ENCODE results near the gene DCST1. TPM values are rescaled to one million over a fixed set of nuclear protein-coding genes. Genes with fewer than 3 reads are reported as not detected.

The DCST1 gene
- total RNA-seq, 1 donor from 2014 or later, result not detected

GRCh38 chr1:155000726-155001424 is 32.7 kb upstream of the DCST1 start:
- peak; percentile 97 for DNase-seq (ENCODE audit: low spot score)

GRCh38 chr1:155001425-155001674 is 32.3 kb upstream of the DCST1 start:
- DNase-seq (ENCODE audit: low spot score), result no peak

- peak; percentile 100 for DNase-seq (ENCODE audit: low spot score)
These were observed 31.8 kb upstream of the DCST1 start for GRCh38 chr1:155001675-155002463.

- no peak for DNase-seq (ENCODE audit: low spot score)
These were observed 31.0 kb upstream of the DCST1 start, which contains the start of gene ZBTB7B for GRCh38 chr1:155002464-155003226. TSS of gene ZBTB7B (plus strand) at chr1:155002802. CDS start at chr1:155014661, 11,859 bp downstream.

GRCh38 chr1:155003227-155003765 is 30.3 kb upstream of the DCST1 start:
- DNase-seq (ENCODE audit: low spot score), result no peak

GRCh38 chr1:155003766-155004351 is 29.8 kb upstream of the DCST1 start:
- DNase-seq (ENCODE audit: low spot score), result peak; percentile 87

GRCh38 chr1:155004352-155005075 is 29.1 kb upstream of the DCST1 start:
- no peak for DNase-seq (ENCODE audit: low spot score)

- DNase-seq (ENCODE audit: low spot score), result peak; percentile 85
These were observed 28.3 kb upstream of the DCST1 start for GRCh38 chr1:155005076-155006011.

GRCh38 chr1:155006601-155007101 is 27.0 kb upstream of the DCST1 start:
- no peak for DNase-seq (ENCODE audit: low spot score)

- DNase-seq (ENCODE audit: low spot score), result no peak
These were observed 26.3 kb upstream of the DCST1 start for GRCh38 chr1:155007251-155007828.

- DNase-seq (ENCODE audit: low spot score), result no peak
These were observed 25.3 kb upstream of the DCST1 start for GRCh38 chr1:155008015-155008941.

GRCh38 chr1:155009221-155009711 is 24.4 kb upstream of the DCST1 start:
- no peak for DNase-seq (ENCODE audit: low spot score)

GRCh38 chr1:155009742-155010141 is 23.9 kb upstream of the DCST1 start:
- no peak for DNase-seq (ENCODE audit: low spot score)

GRCh38 chr1:155010211-155010918 is 23.3 kb upstream of the DCST1 start:
- DNase-seq (ENCODE audit: low spot score), result no peak

GRCh38 chr1:155011004-155011416 is 22.6 kb upstream of the DCST1 start:
- DNase-seq (ENCODE audit: low spot score), result no peak

GRCh38 chr1:155011437-155012025 is 22.1 kb upstream of the DCST1 start:
- DNase-seq (ENCODE audit: low spot score), result peak; percentile 85

- peak; percentile 94 for DNase-seq (ENCODE audit: low spot score)
These were observed 21.5 kb upstream of the DCST1 start for GRCh38 chr1:155012026-155012546.

All from ureter (tissue), 1 donor.